Pulmonary artery endothelial cell (primary cell): Measurements from ENCODE around the gene UBE3D. TPM values are rescaled to one million over a fixed set of nuclear protein-coding genes. Genes with fewer than 3 reads are reported as not detected.
"Not testable (repeated sequence)": the region's sequence is repeated elsewhere in the genome, so short reads cannot be mapped to it uniquely, and the experiment has no call there.

Experiments
- DNase-seq: peaks from one replicate; pipeline ENCODE4 v3.0.0-alpha.2; 2011; ENCODE audit warnings: low read depth, low spot score
- total RNA-seq: library from RNA; depleted of rRNA; stranded (reverse); fragments of >200 nt; gene quantifications from 2 replicates; pipeline ENCODE4 v1.2.3, GENCODE V29; 2014

The UBE3D gene
- total RNA-seq, 1 donor from 2014 or later: 5.1 TPM

- DNase-seq: peak; percentile 69
Observed at GRCh38 chr6:82875573-82876185, 190.0 kb downstream of the UBE3D start.

- no peak for DNase-seq
Observed at GRCh38 chr6:82874867-82875266, 190.8 kb downstream of the UBE3D start.

- no peak for DNase-seq
Observed at GRCh38 chr6:82872185-82872584, 193.5 kb downstream of the UBE3D start.

GRCh38 chr6:82870582-82871172 lies 195.0 kb downstream of the UBE3D start:
- no peak for DNase-seq

- no peak for DNase-seq
Observed at GRCh38 chr6:82869493-82869892, 196.1 kb downstream of the UBE3D start.

- no peak for DNase-seq
Observed at GRCh38 chr6:82867946-82868345, 197.7 kb downstream of the UBE3D start.

- DNase-seq: no peak
Observed at GRCh38 chr6:82866446-82866845, 199.2 kb downstream of the UBE3D start.

- no peak for DNase-seq
Observed at GRCh38 chr6:82865461-82865860, 200.2 kb downstream of the UBE3D start.

- DNase-seq: no peak
Observed at GRCh38 chr6:82863781-82864180, 201.9 kb downstream of the UBE3D start.

- no peak for DNase-seq
Observed at GRCh38 chr6:82862543-82862942, 203.1 kb downstream of the UBE3D start.

- DNase-seq: no peak
Observed at GRCh38 chr6:82861121-82861520, 204.5 kb downstream of the UBE3D start.

- DNase-seq: not testable (repeated sequence)
Observed at GRCh38 chr6:82856077-82856476, 209.6 kb downstream of the UBE3D start.

- DNase-seq: not testable (repeated sequence)
Observed at GRCh38 chr6:82852904-82853303, 212.7 kb downstream of the UBE3D start.

GRCh38 chr6:82843291-82843885 lies 222.3 kb downstream of the UBE3D start:
- DNase-seq: no peak

- no peak for DNase-seq
Observed at GRCh38 chr6:82842721-82843120, 222.9 kb downstream of the UBE3D start.

Other genes with a start within 250 kb of the UBE3D start
- 22.2 and 31.5 TPM in 2 replicates for gene DOP1A, start 1.8 kb upstream of the UBE3D start, total RNA-seq
- 74.8 and 121 TPM in 2 replicates for gene PGM3, start 127.4 kb upstream of the UBE3D start, total RNA-seq
- 3.1 and 4.6 TPM in 2 replicates for gene RWDD2A, start 127.5 kb upstream of the UBE3D start, total RNA-seq